MCF 10A (cell line): Measurements from ENCODE around the gene HES6. TPM values are rescaled to one million over a fixed set of nuclear protein-coding genes. Genes with fewer than 3 reads are reported as not detected.

Source experiments
- BruUV-seq: library from RNA; stranded (reverse); fragments of 400-500 nt; replicated peaks from 2 replicates; lab custom pipeline; 2021; lab: Mats Ljungman, UMichigan
- CTCF ChIA-PET: fragments of 300-600 bp; sonication (Branson Sonifier 250); formaldehyde crosslinking; extraction: SDS; loops from one replicate; lab custom pipeline; 2021; ENCODE audit warnings: antibody characterized with exemption, inconsistent platforms; lab: Yijun Ruan, JAX
- POLR2A ChIA-PET: fragments of 300-600, 350-650 bp; sonication (Branson Sonifier 250); formaldehyde crosslinking; extraction: SDS; loops from one replicate; lab custom pipeline; 2020; ENCODE audit warnings: antibody characterized with exemption, inconsistent platforms; lab: Yijun Ruan, JAX
- DNase-seq: peaks from one replicate; pipeline ENCODE4 v3.0.0-alpha.2; 2018; ENCODE audit not compliant: unreplicated experiment
- H3K27ac Mint-ChIP-seq: one replicate; pipeline ENCODE4 v1.8.0; 2022; ENCODE audit warnings: mild to moderate bottlenecking, low read depth, mixed read lengths; ENCODE audit not compliant: unreplicated experiment
- H3K27me3 Mint-ChIP-seq: one replicate; pipeline ENCODE4 v1.8.0; 2022; ENCODE audit warnings: mixed read lengths; ENCODE audit not compliant: insufficient read depth, unreplicated experiment
- H3K36me3 Mint-ChIP-seq: one replicate; pipeline ENCODE4 v1.8.0; 2022; ENCODE audit warnings: mild to moderate bottlenecking, moderate library complexity, mixed read lengths; ENCODE audit not compliant: insufficient read depth, unreplicated experiment
- H3K4me1 Mint-ChIP-seq: one replicate; pipeline ENCODE4 v1.8.0; 2022; ENCODE audit warnings: mixed read lengths; ENCODE audit not compliant: insufficient read depth, unreplicated experiment
- H3K4me3 Mint-ChIP-seq: one replicate; pipeline ENCODE4 v1.8.0; 2022; ENCODE audit warnings: mild to moderate bottlenecking, moderate library complexity, mixed read lengths; ENCODE audit not compliant: unreplicated experiment
- H3K9me3 Mint-ChIP-seq: one replicate; pipeline ENCODE4 v1.8.0; 2022; ENCODE audit warnings: mixed read lengths; ENCODE audit not compliant: unreplicated experiment
- CTCF ChIP-seq: fragments of 200-600 bp; IDR thresholded peaks from one replicate; pipeline ENCODE4 v1.8.0; 2022; ENCODE audit warnings: antibody characterized with exemption, mild to moderate bottlenecking; ENCODE audit not compliant: unreplicated experiment
- intact Hi-C: fragments of 100-400 bp; cut with micrococcal nuclease; formaldehyde crosslinking; loops from 2 replicates; pipeline ENCODE4 v1.14.1; 2022
- total RNA-seq: library from RNA; stranded (reverse); gene quantifications from 2 replicates; pipeline ENCODE4 v1.2.3, GENCODE V29; 2022

HES6 gene
- total RNA-seq, 1 experiment from 2014 or later, result 19.7 TPM

- Mint-ChIP-seq H3K36me3 (peaks cover 33% of the 10 kb centered on the region), H3K4me3 (no peak overlapping the region), H3K9me3 (no peaks in the 10 kb centered on the region), H3K27me3 (no peaks in the 10 kb centered on the region), H3K27ac (no peak overlapping the region), H3K4me1 (peaks cover 17% of the 10 kb centered on the region)
- ChIA-PET POLR2A (interaction anchor here (0.6 to 1.2 kb wide), 3 partner anchors 9 to 182 kb away, joined by 3 to 4 read pairs (median 3); partner anchors contain the start of gene SCLY), CTCF (interaction anchor here (0.6 to 1.8 kb wide), 4 partner anchors 12 to 386 kb away, joined by 3 to 5 read pairs (median 4); no protein-coding TSS in a partner anchor)
- intact Hi-C loops, result no loop called here
- no TSS peak for BruUV-seq
- TF ChIP-seq CTCF, result no peak
- DNase-seq, result no peak
Measured at GRCh38 chr2:238243496-238244076, 3.7 kb upstream of the HES6 start.

GRCh38 chr2:238242731-238243495 is 3.1 kb upstream of the HES6 start:
- no TSS peak for BruUV-seq
- TF ChIP-seq CTCF, result no peak
- no peak for DNase-seq
- Mint-ChIP-seq H3K36me3 (peaks cover 28% of the 10 kb centered on the region), H3K4me3 (no peak overlapping the region), H3K9me3 (no peaks in the 10 kb centered on the region), H3K4me1 (peaks cover 17% of the 10 kb centered on the region), H3K27ac (no peak overlapping the region), H3K27me3 (no peaks in the 10 kb centered on the region)
- CTCF ChIA-PET, result interaction anchor here (1.8 kb wide), 1 partner anchor 13 kb away, joined by 5 read pairs; no protein-coding TSS in a partner anchor
- intact Hi-C loops, result no loop called here
- POLR2A ChIA-PET, result interaction anchor here (0.7 to 1.2 kb wide), 2 partner anchors 47 to 182 kb away, joined by 3 read pairs; partner anchors contain the start of gene SCLY

GRCh38 chr2:238241970-238242369 is 2.1 kb upstream of the HES6 start:
- intact Hi-C loops, result loop anchor here (2.0 kb wide), 1 partner anchor 181 kb away; the partner anchor contains the start of gene SCLY
- ChIA-PET POLR2A (interaction anchor here (0.7 to 1.2 kb wide), 2 partner anchors 48 to 181 kb away, joined by 3 read pairs; partner anchors contain the start of gene SCLY), CTCF (no interaction called here)
- Mint-ChIP-seq H3K36me3 (peaks cover 24% of the 10 kb centered on the region), H3K4me3 (no peak overlapping the region), H3K27me3 (no peaks in the 10 kb centered on the region), H3K27ac (no peak overlapping the region), H3K9me3 (no peaks in the 10 kb centered on the region), H3K4me1 (peaks cover 10% of the 10 kb centered on the region)
- no peak for TF ChIP-seq CTCF
- no peak for DNase-seq
- BruUV-seq, result no TSS peak
